ENCODE measurements around the gene PGPEP1.

- TF ChIP-seq SP1 (IDR thresholded peaks at IDR 0.05) (no peak), ZNF384 (IDR thresholded peaks at IDR 0.05) (no peak), FOXM1 (IDR thresholded peaks at IDR 0.05; ENCODE audit: borderline replicate concordance) (no peak), BHLHE40 (IDR thresholded peaks at IDR 0.05; ENCODE audit: borderline replicate concordance) (no peak), FOXK2 (IDR thresholded peaks at IDR 0.05) (no peak), L3MBTL2 (conservative IDR thresholded peaks at IDR 0.05) (no peak), FOXA1 (IDR thresholded peaks at IDR 0.05) (no peak), CTBP1 (IDR thresholded peaks at IDR 0.05; ENCODE audit: borderline replicate concordance) (no peak), SUZ12 (IDR thresholded peaks at IDR 0.05) (no peak), TARDBP (IDR thresholded peaks at IDR 0.05) (no peak), ELF4 (IDR thresholded peaks at IDR 0.05) (no peak)
- TF ChIP-seq, protein P1, sequence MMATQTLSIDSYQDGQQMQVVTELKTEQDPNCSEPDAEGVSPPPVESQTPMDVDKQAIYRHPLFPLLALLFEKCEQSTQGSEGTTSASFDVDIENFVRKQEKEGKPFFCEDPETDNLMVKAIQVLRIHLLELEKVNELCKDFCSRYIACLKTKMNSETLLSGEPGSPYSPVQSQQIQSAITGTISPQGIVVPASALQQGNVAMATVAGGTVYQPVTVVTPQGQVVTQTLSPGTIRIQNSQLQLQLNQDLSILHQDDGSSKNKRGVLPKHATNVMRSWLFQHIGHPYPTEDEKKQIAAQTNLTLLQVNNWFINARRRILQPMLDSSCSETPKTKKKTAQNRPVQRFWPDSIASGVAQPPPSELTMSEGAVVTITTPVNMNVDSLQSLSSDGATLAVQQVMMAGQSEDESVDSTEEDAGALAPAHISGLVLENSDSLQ (IDR thresholded peaks at IDR 0.05) = no peak
Observed at GRCh38 chr19:18385359-18385674, 44.9 kb downstream of the PGPEP1 start.

Measured in HEK293T (cell line).